Measurements from ENCODE around the gene COPZ1. TPM values are rescaled to one million over a fixed set of nuclear protein-coding genes. Genes with fewer than 3 reads are reported as not detected.

Gene COPZ1, protein sequence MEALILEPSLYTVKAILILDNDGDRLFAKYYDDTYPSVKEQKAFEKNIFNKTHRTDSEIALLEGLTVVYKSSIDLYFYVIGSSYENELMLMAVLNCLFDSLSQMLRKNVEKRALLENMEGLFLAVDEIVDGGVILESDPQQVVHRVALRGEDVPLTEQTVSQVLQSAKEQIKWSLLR
- total RNA-seq, result 100 to 1,000 TPM; 106 to 107 TPM

DNA sequence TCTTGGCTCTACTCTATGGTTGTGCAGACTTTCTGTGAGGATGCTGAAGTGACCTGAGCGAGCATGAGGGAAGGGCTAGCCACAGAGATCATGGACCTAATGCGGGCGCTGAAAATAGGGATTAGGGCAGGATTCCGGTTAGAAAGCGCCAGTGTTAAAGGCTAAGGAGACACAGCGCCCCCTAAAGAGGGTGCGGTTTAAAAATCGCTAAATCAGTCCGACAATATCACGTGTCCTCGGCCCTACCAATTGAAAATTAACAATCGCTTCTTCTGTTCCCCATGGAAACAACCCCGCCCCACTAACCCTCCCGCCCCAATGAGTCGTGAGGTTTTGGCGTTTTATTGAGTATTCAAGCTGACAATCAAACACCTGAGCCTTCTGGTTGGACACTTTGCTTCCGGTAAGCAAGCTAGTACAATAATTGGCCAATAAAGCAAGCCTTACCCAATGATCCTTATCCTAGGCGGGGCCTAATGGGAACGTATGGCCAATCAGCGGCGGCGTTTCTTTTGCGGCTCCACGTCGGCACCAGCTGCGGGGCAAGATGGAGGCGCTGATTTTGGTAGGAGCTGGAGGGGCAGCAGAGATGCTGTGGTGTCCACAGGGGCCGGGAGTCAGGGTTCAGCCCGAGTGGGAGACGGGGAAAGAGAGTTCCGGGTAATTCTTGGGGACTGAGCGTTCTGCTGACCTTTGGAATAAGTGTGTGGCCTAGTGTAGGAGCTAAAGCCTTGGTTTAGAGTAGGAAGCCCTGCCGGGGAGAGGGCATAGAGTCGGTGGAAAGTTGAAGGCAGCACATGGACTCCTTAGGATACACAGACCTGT is at the start of gene COPZ1:
COPZ1 (plus strand) TSS at position 515 of the 825 bp plus-strand sequence; CDS start at position 548, 33 bp downstream.
- CTCF ChIA-PET, result interaction anchor here (0.6 to 2.4 kb wide), 15 partner anchors 8 to 1671 kb away, joined by 3 to 13 read pairs (median 5); partner anchors contain the start of gene NFE2
- POLR2A ChIA-PET, result interaction anchor here (1.0 to 1.5 kb wide), 3 partner anchors 34 to 45 kb away, joined by 4 to 8 read pairs (median 4); partner anchors contain the start of genes CBX5 and HNRNPA1

GRCh38 chr12:54276368-54276767 is 48.6 kb upstream of the COPZ1 start:
- POLR2A ChIA-PET, result interaction anchor here (0.9 kb wide), 1 partner anchor 9 kb away, joined by 3 read pairs; no protein-coding TSS in a partner anchor

GRCh38 chr12:54277823-54278276 is 47.1 kb upstream of the COPZ1 start:
- CTCF ChIA-PET, result no interaction called here
- POLR2A ChIA-PET, result no interaction called here

More at GRCh38 chr12:54276368-54276767, 48.6 kb upstream of the COPZ1 start:
- CTCF ChIA-PET, result no interaction called here

DNA sequence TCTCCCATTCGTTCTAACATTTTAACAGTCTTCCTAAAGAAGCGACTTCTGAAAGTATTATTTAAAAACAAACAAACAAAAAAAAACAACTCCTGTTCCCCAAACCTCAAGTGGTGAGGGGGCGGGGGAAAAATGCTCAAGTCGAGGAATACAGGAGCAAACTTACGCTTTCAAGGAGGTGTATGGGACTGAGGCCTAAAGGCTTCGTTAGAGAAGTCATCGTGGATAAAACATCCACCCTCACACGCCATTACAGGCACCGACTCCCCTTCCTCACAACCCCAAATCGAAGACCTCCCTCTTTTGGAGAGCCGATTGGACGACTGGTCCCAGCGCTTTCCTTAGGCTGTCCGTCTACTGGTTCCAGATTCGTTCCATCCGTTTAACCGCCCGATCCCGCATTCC is 45.7 kb upstream of the COPZ1 start:
- POLR2A ChIA-PET, result interaction anchor here (1.0 to 3.2 kb wide), 3 partner anchors 8 to 79 kb away, joined by 3 to 25 read pairs (median 4); no protein-coding TSS in a partner anchor
- CTCF ChIA-PET, result interaction anchor here (0.9 to 1.5 kb wide), 3 partner anchors 14 to 100 kb away, joined by 3 to 5 read pairs (median 4); no protein-coding TSS in a partner anchor

DNA sequence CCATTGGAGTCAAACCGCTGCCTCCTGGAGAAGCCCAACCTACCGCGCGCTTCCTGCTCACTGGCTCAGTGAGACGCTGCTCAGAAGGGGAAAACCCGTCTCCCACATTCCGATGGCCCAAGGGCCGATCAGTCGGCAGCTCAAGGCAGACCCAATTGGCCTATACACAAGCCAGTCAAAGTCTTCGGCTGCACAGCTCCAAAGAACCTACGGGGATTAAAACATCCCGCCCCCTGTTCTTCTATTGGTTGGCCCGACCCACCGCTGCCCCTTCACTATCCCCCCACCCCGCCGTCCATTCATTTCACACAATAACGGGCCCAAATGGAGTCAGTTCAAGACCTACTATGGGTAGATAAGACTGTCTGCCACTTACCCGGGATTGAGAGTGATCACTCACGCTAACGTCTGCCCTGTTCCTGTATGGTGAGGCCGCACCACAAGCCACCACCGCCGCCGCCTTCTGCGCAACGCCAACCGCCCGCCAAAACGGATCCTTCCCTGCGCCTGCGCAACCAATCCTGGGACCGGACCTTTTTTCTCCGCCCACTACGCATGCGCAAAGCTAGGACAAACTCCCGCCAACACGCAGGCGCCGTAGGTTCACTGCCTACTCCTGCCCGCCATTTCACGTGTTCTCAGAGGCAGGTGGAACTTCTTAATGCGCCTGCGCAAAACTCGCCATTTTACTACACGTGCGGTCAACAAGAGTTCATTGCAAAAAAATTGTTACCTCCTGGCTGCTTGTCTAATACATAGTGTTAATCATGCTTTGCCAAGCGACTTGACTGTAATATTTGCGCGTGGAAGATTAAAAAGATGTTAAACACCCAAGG is 45.1 kb upstream of the COPZ1 start, which contains the start of gene CBX5:
CBX5 (minus strand) TSS at position 491 of the 836 bp plus-strand sequence. CDS start 22,472 bp downstream, outside the sequence.
- ChIA-PET CTCF (interaction anchor here (0.8 to 1.5 kb wide), 4 partner anchors 13 to 99 kb away, joined by 3 to 5 read pairs (median 4); no protein-coding TSS in a partner anchor), POLR2A (interaction anchor here (0.5 to 3.2 kb wide), 10 partner anchors 7 to 1815 kb away, joined by 3 to 25 read pairs (median 4); partner anchors contain the start of gene COPZ1)

DNA sequence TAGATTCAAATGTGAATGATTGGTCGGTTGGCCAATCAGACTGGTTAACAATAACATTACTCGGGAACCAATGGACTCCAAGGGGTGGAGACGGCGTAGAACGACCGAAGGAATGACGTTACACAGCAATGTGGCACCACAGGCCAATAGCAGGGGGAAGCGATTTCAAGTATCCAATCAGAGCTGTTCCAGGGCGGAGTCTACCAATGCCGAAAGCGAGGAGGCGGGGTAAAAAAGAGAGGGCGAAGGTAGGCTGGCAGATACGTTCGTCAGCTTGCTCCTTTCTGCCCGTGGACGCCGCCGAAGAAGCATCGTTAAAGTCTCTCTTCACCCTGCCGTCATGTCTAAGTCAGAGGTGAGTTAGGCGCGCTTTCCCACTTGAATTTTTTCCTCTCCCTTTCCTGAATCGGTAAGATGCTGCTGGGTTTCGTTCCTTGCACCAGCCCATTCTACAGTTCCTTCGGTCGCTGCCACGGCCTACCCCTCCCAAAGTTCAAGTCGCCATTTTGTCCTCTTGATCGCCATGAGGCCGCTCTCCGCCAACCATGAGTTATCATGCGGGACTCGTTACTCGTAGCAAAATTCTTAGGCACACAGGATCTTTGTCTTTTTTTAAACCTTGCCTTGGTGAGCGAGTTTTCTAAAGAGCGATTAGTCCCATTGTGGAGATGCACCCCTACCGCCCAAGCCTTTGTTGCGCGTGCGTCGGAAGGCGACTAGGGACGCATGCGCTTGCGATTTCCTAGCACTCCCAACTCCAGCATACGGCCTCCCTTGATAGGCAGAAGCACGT is 44.3 kb upstream of the COPZ1 start, which contains the start of gene HNRNPA1:
HNRNPA1 (plus strand) TSS at position 259 of the 793 bp plus-strand sequence; CDS start at position 341, 82 bp downstream.
- CTCF ChIA-PET, result interaction anchor here (0.6 to 1.5 kb wide), 4 partner anchors 13 to 79 kb away, joined by 3 to 5 read pairs (median 3); no protein-coding TSS in a partner anchor
- POLR2A ChIA-PET, result interaction anchor here (0.5 to 3.2 kb wide), 11 partner anchors 9 to 1837 kb away, joined by 3 to 25 read pairs (median 4); partner anchors contain the start of genes COPZ1 and ZC3H10

GRCh38 chr12:54281261-54281638 is 43.7 kb upstream of the COPZ1 start:
- ChIA-PET POLR2A (interaction anchor here (0.5 to 3.2 kb wide), 7 partner anchors 9 to 1837 kb away, joined by 3 to 25 read pairs (median 4); partner anchors contain the start of gene ZC3H10), CTCF (interaction anchor here (0.6 to 0.7 kb wide), 2 partner anchors 12 to 57 kb away, joined by 3 read pairs; no protein-coding TSS in a partner anchor)

DNA sequence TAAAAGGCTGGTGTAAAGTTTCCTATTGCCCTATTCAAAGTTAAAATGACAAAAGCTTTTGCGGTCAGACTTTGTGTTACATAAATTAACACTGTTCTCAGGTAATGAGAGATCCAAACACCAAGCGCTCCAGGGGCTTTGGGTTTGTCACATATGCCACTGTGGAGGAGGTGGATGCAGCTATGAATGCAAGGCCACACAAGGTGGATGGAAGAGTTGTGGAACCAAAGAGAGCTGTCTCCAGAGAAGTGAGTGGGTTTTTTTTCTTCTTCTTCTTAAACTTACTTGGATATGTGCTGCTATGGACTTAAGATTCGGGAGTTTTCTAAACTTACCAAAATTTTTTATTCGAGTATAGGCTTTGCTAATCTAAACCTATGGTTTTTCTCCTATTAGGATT is 43.2 kb upstream of the COPZ1 start:
- ChIA-PET CTCF (interaction anchor here (0.6 to 0.7 kb wide), 2 partner anchors 12 to 58 kb away, joined by 3 read pairs; no protein-coding TSS in a partner anchor), POLR2A (interaction anchor here (0.5 to 3.2 kb wide), 7 partner anchors 9 to 1836 kb away, joined by 3 to 25 read pairs (median 4); partner anchors contain the start of gene ZC3H10)

DNA sequence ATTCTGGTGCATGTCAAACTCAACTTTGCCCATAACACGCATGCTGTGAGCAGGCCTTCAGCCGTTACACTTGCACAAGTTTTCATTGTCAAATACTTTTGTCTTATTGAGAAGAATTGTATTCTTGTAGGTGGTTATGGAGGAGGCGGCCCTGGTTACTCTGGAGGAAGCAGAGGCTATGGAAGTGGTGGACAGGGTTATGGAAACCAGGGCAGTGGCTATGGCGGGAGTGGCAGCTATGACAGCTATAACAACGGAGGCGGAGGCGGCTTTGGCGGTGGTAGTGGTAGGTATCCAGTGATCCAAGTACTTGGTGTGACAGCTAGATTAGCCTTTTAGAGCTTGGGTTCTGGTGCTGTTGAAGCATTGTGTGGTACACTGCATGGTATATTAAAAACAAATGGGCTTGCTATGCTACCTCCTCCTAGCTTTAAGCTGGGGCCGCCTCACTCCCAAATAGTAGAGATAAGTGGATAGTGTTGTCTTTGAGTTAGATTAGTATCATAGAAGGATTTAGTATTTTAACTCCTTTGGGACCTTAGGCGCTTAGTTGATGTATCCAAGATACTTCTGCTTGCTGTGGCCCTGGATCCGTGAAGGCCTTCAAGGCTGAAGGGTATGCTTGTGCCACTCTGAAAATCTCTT is 41.9 kb upstream of the COPZ1 start:
- CTCF ChIA-PET, result interaction anchor here (0.6 to 2.4 kb wide), 3 partner anchors 10 to 14 kb away, joined by 3 to 10 read pairs (median 3); no protein-coding TSS in a partner anchor
- POLR2A ChIA-PET, result interaction anchor here (0.5 to 1.3 kb wide), 4 partner anchors 42 to 88 kb away, joined by 3 to 7 read pairs (median 4); partner anchors contain the start of gene COPZ1

- ChIA-PET POLR2A (interaction anchor here (0.8 to 1.3 kb wide), 2 partner anchors 73 to 86 kb away, joined by 3 to 7 read pairs; no protein-coding TSS in a partner anchor), CTCF (interaction anchor here (0.8 to 2.4 kb wide), 3 partner anchors 9 to 76 kb away, joined by 3 to 10 read pairs (median 3); no protein-coding TSS in a partner anchor)
Observed at GRCh38 chr12:54284070-54284780, 40.7 kb upstream of the COPZ1 start.

DNA sequence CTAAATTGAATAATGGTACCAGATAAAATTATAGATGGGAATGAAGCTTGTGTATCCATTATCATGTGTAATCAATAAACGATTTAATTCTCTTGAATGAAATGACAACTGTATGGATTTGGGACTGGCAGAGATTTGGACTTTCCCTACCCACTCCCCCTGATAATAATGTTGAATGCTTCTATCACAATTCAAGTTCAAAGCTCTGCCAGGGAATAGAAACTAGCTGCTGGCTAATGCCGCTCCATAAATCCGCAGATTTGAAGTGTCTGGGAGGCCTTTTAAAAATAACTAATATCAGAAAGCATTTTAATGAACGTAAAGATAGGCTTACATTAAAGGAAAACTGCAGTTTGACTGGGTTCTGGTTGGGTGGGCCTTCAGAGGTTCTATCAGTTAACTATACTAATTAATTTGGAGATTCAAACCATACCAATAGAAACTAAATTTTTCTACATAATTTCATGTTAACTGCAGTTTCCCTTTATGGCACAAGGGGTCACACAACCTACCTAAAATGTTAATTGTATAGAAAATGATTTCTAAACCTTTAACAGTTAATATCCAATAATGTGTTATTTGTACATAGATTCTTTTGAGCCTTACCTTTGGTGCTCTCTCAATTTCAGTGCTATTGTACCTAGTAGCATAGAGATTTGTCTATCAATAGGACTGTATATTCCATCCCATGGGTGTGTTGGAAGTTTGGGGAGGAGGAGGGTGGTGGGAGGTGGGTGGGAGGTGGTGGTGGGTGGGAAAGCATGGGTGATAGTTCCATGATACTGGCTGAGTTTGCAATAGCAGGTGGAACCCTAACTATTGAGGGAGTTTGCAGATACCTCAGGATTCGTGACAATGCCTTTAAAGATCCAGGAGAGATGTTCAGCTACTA is 39.5 kb upstream of the COPZ1 start:
- ChIA-PET POLR2A (interaction anchor here (1.3 to 2.3 kb wide), 2 partner anchors 9 to 74 kb away, joined by 3 to 7 read pairs; no protein-coding TSS in a partner anchor), CTCF (interaction anchor here (0.8 to 1.2 kb wide), 2 partner anchors 75 to 94 kb away, joined by 3 to 4 read pairs; no protein-coding TSS in a partner anchor)

GRCh38 chr12:54286042-54287030 is 38.6 kb upstream of the COPZ1 start:
- ChIA-PET POLR2A (interaction anchor here (0.6 to 2.3 kb wide), 10 partner anchors 7 to 535 kb away, joined by 3 to 7 read pairs (median 3); no protein-coding TSS in a partner anchor), CTCF (interaction anchor here (0.5 to 1.2 kb wide), 3 partner anchors 8 to 93 kb away, joined by 3 to 4 read pairs (median 3); no protein-coding TSS in a partner anchor)
